Measurements from ENCODE around the gene SLC38A3.

Gene SLC38A3

DNA sequence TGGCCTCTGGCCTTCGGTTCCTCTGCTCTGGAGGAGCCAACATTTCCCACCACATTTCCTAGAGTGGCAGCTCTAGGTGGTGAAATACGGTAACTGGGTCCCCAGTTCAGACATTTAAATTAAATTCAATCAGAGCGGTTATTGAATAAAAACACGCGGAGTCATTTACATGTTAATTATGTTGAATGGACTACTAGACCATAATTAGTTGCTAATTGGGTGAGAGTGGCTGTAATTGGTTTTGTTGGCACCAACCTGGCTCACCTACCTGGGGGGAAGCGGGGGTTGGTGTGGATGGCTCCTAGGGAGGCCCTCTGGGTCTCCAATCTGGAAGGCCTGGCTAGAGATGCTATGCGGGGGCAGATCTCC lies 37.2 kb upstream of the SLC38A3 start:
- intact Hi-C loops (cut with DNase I): no loop called here
- DNase-seq: no peak

DNA sequence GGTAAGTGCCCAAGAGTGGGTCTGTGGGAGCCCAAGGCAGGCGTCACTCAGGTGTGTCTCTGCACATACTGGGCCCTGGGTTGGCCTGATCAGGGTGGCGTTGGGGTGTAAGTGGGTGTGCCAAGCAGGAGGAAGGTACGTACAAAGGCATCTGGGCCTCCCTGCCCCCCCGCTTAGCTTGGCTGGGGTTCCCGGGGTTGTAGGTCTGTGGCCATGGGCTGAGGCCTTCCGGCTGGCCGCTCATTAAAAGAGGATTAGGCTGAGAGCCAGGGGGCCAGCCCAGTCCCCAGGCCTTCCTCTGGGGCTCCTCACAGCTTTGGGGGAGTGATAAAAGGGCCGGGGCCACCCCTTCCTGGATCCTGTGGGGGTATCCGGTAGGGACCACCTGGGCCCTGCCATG lies 36.7 kb upstream of the SLC38A3 start:
- no peak for DNase-seq
- intact Hi-C loops (cut with DNase I): no loop called here

DNA sequence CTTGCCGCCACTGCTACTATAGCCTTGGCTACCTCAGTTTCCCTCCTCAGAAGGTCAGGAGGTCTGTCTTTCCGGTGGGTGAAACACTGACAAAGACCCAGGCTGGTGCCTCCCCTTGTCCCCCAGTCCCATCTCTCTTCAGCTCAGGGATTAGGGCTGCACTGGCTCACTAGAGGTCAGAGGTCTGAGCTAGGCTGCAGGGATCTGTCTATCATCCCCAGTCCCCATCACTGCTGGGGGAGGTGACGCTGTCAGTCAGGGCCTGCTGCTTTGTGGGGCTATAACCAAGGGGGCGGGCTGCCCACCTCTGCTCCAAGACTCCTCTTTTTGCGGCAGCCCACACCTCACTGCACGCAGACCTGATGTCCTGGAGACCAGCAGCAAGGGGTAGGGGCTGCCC lies 36.3 kb upstream of the SLC38A3 start:
- no peak for DNase-seq
- intact Hi-C loops (cut with DNase I): no loop called here

DNA sequence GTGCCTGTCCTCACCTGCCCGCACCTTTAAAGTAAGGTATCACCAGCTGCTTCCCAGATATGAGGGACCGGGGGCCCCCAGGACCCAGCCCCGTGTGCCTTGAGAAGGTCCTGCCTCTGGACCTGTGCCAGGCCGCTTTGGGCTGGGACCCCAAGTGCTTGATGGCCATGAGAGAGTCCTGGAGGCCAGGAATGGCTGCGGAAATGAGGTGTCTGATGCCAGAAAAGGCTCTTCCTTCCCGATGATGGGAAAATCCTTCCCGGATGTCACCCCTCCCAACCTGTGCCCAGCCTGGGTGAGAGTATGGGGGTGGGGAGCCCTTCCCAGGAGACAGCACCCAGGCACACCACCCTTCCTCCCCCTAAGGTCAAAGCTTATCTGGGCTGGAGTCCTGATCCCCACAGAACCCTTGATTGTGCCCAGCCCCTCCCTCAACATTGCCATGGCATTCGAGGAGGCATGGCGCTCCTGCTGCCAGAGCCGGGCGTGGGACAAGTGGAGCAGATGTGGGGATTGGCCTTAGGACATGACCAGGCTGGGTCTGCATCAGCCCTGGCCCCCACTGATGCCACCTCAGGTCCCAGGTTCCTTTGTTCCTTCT lies 35.7 kb upstream of the SLC38A3 start:
- DNase-seq: no peak
- intact Hi-C loops (cut with DNase I): no loop called here

DNA sequence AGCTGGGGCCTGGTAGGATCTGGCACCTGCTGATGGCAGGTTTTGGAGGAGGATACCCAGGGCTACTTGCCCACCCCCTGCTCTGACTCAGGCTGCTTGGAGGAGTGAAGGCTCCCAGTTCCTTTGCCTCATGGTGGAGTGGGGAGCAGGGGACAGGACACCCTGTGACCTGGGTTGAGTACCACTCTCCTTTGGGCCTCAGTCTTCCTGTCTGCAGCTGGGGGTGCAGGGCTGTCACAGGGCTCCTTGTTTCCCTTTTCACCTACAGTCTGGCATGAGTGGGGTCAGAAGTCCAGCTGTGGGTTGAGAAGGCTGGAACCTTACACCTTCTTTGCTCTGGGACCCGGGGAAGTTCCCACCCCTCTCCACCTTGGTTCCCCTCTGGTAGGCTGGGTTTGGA lies 35.2 kb upstream of the SLC38A3 start:
- intact Hi-C loops (cut with DNase I): no loop called here
- DNase-seq: no peak

DNA sequence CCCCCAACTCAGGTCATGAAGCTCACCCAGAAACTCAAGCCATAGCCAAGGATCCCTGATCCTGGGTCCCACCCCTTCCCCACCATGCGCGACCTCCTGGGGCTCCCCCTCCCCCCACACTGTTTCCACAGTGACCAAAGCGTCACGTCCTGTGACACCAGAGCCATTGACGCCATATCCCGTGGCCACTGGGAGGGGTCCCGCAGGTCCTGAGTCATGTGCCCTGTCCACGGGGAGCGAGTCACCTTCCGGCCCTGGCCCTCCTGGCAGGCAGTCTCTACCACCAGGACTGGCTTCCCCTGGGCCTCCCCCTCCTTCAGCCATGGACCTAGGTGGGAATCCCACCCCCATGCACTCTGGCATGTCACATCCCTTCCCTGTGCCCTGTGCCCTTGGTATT lies 34.4 kb upstream of the SLC38A3 start:
- no peak for DNase-seq
- intact Hi-C loops (cut with DNase I): no loop called here

DNA sequence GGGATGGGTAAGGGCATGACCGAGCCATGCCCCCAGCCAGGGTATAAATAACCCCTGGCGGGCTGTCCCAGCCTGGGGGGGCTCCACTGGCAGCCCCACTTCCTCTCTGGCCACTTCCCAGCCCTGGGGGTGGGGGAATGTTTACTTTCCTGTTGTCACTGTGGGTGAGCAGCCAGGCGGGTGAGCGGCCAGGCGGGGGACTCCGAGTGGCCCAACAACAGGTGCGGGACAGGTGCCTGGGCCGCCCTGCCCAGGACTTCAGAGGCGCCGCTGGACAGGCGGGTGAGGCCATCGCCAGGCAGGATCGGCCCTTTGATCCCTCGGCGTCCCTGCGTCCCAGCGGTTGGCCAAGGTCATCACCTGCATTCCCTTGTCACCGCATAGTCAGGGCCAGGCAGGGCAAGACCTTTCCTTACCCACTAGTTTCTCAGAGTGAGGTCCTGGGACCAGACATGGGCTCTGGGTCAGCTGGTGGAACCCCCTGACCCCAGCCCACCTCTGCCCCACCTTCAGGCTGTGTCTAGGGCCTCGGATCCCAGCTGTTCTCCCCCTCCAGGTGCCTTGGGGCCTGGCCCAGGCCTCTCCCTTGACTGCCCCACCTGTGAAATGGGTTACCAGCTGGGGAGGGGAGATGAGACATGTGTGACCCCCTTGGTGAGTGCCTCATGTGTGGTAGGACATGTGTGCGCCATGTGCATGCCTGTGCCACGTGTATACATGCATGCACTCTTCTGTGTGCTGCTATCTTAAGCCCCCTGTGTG lies 33.4 kb upstream of the SLC38A3 start:
- intact Hi-C loops (cut with DNase I): no loop called here
- DNase-seq: no peak

DNA sequence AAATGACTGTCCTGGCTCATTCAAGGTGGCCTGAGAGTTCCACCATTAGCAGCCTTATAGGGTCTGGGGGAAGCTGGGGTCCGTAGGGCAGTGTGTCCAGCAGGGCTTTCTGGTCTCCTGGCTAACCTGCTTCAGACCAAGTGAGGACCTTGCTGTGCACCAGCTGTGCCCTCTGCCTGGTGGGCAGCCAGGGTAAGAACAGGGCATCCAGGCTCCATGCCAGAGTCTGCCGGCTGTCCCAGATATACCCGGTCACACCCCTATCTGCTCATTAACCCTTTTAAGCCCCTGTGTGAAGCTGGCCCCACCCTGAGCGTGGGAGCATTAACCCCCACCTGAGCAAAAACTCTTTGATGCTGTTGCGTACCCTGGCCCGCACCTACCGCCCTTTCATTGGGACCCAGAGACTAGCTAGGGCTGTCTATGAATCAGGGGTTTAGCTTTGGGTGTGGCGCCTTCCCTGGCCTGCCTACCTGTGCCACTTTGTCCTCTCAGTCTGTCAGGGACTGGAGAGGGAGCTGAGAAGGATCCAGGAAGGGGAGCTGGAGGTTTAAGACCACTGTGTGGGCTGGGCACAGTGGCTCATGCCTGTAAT lies 32.3 kb upstream of the SLC38A3 start:
- DNase-seq: no peak
- intact Hi-C loops (cut with DNase I): no loop called here

DNA sequence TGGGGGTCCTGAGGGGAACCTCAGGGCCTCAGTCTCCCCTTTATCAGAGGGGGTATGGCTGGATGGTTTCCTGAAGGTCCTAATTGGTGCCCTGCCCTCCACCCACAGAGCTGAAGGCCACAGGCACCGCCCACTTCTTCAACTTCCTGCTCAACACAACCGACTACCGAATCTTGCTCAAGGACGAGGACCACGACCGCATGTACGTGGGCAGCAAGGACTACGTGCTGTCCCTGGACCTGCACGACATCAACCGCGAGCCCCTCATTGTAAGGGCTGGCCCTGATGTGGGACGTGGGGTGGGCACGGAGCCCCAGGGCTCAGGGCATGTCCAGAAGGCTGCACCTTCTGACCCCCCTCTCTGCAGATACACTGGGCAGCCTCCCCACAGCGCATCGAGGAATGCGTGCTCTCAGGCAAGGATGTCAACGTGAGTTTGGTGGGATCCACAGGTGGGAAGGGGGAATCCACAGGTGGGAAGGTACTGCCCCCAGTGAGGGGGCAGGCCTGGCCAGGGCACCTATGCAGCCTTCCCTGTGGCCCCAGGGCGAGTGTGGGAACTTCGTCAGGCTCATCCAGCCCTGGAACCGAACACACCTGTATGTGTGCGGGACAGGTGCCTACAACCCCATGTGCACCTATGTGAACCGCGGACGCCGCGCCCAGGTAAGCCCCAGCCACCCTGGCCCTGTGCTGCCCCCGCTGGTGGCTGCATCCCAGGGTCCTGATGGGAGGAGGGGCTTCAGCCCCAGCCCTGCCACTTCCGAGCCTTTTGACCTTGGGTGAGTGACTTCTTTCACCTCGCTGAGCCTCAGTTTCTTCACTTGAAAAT lies 31.2 kb upstream of the SLC38A3 start:
- DNase-seq: no peak
- intact Hi-C loops (cut with DNase I): no loop called here

DNA sequence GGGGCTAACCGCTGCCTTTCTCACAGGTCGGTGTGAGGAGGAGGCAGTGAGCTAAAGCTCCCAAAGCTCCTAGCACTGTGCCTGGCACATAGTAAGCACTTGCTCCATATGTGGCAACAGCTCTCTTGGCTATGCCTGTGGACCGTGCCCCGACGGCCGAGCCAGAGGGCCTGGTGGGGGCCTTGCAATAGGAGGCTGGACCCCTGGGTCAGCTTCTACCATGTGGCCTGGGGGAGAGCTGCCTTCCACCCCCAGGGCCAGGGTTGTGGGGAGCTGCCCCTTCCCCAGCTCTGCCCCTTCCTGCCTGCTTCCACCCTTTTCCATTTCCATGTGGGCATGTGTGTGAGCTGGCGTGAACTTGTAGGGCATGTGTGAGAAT lies 30.6 kb upstream of the SLC38A3 start:
- intact Hi-C loops (cut with DNase I): no loop called here
- no peak for DNase-seq

DNA sequence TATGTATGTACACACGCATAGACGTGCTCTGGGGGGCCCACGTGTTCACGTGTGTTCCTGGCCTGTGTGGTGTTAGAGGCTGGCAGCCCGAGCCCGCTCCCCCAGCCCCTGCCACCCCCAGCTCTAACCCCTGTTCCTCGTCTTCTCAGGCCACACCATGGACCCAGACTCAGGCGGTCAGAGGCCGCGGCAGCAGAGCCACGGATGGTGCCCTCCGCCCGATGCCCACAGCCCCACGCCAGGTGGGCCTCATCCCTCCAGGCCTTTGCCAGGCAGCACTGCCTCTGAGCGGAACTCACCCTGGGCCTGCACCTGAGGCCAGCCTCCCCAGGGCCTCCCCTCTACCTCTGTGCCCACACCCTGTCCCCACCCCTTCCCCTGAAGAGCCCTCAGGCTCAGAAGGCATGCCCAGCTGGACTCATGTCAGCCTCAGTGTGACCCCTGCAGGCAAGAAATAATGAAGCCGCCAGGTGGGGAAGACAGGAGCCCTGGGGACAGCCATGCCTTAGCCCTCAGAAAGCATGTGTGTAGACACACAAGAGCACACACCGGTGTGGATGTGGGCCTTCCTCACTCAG lies 30.0 kb upstream of the SLC38A3 start:
- intact Hi-C loops (cut with DNase I): no loop called here

DNA sequence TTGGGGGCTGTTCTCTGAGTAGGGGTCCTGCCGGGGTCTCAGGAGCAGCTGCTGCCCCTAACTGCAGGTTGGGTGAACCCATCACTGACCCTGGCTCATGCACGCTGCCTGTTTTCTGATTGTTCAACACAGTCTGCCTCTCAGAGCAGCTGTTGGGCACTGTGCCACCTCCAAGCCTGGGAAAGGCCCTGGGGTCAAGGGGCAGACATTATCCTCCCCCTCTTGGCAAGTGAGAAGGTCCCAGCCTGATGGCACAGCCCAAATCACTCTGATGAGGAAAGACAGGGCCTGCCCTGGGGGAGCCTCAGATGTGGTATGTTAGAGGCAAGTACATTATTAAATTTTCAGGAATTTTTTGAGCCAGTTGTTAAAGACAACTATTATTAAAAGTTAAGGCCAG lies 27.7 kb upstream of the SLC38A3 start:
- DNase-seq: no peak
- intact Hi-C loops (cut with DNase I): no loop called here

More for the DNA sequence above, 30.0 kb upstream of the SLC38A3 start:
- no peak for DNase-seq

DNA sequence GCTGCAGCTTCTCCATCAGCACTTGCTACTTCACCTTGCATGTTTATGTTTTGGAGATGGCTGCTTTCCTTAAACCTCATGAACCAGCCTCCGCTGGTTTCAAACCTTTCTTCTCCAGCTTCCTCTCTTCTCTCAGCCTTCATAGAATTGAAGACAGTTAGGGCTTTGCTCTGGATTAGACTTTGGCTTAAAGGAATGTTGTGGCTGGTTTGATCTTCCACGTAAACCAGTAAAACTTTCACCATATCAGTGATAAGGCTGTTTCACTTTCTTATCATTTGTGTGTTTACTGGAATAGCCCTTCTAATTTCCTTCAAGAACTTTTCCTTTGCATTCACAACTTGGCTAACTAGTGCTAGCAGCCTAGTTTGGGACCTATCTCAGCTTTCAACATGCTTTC lies 25.4 kb upstream of the SLC38A3 start:
- intact Hi-C loops (cut with DNase I): no loop called here

DNA sequence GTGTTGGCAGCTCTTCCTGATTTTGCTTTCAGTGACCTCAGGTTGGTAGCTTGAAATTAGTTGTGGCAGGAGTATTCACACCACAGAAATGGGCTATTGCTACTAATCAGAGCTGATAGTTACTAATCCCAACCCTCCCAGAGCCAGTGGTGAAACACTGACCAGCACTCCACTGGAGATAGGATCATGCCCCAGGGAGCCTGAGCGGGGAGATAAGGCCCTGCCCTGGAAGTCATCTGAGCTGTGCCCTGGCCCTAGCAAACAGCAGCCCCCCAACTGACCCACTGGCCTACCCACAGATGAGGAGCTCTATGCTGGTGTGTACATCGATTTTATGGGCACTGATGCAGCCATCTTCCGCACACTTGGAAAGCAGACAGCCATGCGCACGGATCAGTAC lies 23.1 kb upstream of the SLC38A3 start:
- no peak for DNase-seq
- intact Hi-C loops (cut with DNase I): no loop called here

More for the DNA sequence above, 25.4 kb upstream of the SLC38A3 start:
- no peak for DNase-seq

DNA sequence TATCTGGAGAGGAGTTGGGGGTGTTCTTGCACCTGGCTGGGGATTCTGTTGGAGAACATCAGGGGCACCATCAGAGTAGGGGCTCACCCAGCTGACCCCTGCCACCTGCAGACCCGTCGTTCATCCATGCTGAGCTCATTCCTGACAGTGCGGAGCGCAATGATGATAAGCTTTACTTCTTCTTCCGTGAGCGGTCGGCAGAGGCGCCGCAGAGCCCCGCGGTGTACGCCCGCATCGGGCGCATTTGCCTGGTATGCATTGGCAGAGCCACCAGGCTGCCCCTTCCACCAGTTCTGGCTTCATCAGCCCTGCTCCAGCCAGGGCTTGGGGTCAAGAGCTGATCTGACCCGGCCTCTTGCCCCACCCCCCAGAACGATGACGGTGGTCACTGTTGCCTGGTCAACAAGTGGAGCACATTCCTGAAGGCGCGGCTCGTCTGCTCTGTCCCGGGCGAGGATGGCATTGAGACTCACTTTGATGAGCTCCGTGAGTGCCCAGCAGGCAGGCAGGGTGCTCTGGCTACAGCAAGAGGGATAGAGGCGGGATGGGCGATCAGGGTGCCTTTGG lies 22.5 kb upstream of the SLC38A3 start:
- no peak for DNase-seq
- intact Hi-C loops (cut with DNase I): no loop called here

DNA sequence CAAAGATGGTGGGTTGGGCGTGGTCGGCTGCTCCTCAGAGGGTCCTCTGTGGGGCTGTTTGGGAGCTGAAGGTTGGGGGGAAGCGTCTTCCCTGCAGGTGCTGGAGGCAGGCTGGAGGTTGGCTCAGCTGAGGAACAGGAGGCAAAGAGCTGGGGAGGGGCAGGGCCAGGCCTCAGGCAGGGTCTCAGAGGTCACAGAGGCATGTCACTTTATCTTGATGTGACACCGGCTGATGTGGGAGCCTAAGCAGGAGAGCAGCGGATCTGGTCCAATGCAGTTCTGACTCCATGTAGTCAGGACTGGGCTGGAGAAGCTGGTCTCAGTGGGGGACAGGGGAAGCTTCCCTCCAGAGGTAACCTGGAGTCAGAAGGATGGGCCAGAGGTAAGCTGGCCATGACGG lies 21.3 kb upstream of the SLC38A3 start:
- no peak for DNase-seq
- intact Hi-C loops (cut with DNase I): no loop called here

DNA sequence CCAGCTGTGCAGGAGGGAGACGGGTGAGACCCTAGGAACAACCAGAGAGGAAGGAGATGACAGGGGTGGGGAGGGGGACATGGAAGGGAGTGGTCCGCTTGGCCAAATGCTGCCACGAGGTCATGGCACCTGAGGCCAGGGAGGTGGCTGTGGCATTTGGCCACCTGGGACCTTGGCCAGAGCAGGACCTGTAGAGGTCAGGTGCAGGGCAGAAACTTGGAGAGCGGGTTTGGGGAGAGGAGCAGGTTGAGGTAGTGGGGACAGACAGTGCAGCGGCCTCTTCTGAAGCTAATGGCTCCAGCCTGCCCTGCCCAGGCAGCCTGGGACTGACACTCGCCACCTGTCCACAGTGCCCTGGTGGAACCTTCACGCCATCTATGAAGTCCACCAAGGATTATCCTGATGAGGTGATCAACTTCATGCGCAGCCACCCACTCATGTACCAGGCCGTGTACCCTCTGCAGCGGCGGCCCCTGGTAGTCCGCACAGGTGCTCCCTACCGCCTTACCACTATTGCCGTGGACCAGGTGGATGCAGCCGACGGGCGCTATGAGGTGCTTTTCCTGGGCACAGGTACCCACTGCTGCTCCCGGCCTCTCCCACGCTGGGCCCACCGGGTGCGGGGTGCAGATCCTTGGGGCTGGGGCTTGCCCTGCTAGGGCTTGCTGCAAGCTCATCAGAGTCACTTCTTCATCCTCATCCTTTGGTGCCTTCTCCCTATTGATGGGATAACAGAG lies 20.7 kb upstream of the SLC38A3 start:
- intact Hi-C loops (cut with DNase I): no loop called here

DNA sequence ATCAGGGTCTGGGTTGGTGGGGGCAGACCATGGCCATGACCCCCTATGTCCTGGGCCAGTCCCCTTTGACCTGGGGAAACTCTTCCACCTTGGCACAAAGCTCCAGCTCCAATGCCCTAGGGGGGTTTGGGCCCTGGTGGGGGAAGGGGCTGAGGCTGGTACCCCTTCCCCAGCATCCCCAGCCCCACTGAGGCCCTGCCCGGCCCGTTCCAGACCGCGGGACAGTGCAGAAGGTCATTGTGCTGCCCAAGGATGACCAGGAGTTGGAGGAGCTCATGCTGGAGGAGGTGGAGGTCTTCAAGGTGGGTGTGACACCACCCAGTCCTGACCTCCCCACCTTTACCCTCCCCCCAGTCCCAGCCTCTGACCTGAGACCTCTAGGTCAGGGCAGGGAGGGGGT lies 19.8 kb upstream of the SLC38A3 start:
- intact Hi-C loops (cut with DNase I): no loop called here
- no peak for DNase-seq

More for the DNA sequence above, 20.7 kb upstream of the SLC38A3 start:
- no peak for DNase-seq

DNA sequence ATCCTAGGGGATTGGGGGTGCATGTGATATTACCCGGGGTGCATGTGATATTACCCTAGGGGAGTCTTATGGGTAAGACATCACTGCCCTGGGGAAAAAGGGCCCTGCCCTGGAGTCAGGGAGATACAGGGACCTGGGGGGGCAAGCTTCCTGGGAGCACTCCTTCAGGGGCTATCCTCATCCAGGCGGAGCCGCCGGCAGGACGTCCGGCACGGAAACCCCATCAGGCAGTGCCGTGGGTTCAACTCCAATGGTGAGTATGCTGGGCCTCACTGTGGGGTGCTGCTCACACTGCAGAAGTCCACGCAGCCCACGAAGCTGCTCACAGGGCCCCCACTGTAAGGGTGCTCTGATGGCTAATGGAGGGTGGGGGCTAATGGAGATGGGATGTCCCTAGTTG lies 19.0 kb upstream of the SLC38A3 start:
- DNase-seq: no peak
- intact Hi-C loops (cut with DNase I): no loop called here
